Lung (tissue), 12 donors: Measurements from ENCODE around the gene ABCF2. TPM values are rescaled to one million over a fixed set of nuclear protein-coding genes. Genes with fewer than 3 reads are reported as not detected.
A peak's percentile ranks its signal among the peaks of the same experiment; 100 is the strongest.

ENCODE experiments used
- ATAC-seq: fragments of 200-7000 bp; cut with Tn5 transposase; one replicate; pipeline ENCODE4 v1.9.1; 2020; ENCODE audit warnings: moderate number of reproducible peaks; ENCODE audit not compliant: insufficient read depth, low FRiP score
- DNase-seq, 3 donors: peaks; one replicate each; pipeline ENCODE4 v3.0.0-alpha.2; 2013 to 2017
- H3K27ac ChIP-seq, 2 donors: one replicate each; pipeline ENCODE4 v1.5.1; 2013; ENCODE audit warnings: mild to moderate bottlenecking in 2 of 2, moderate library complexity in 2 of 2, control low read depth in 1 of 2, inconsistent platforms in 1 of 2, low read depth in 1 of 2, low read length in 1 of 2
- H3K27me3 ChIP-seq, 3 donors: one replicate each; pipeline ENCODE4 v1.5.1; 2013; ENCODE audit warnings: low read length in 2 of 3; ENCODE audit not compliant: control insufficient read depth in 3 of 3, insufficient read depth in 3 of 3
- H3K36me3 ChIP-seq, 4 donors: one replicate each; pipeline ENCODE4 v1.5.1; 2013; ENCODE audit warnings: low read length in 4 of 4, mild to moderate bottlenecking in 1 of 4, moderate library complexity in 1 of 4; ENCODE audit not compliant: control insufficient read depth in 4 of 4, insufficient read depth in 4 of 4
- H3K4me1 ChIP-seq, 5 donors: one replicate each; pipeline ENCODE4 v1.5.1; 2013; ENCODE audit warnings: low read length in 5 of 5, mild to moderate bottlenecking in 2 of 5, moderate library complexity in 1 of 5; ENCODE audit not compliant: control insufficient read depth in 5 of 5, insufficient read depth in 5 of 5
- H3K4me3 ChIP-seq: one replicate; pipeline ENCODE4 v1.5.1; 2013; ENCODE audit warnings: mild to moderate bottlenecking, control low read depth, moderate library complexity
- H3K9ac ChIP-seq, 2 donors: one replicate each; pipeline ENCODE4 v1.5.1; 2013; ENCODE audit warnings: low read length in 2 of 2, control low read depth in 1 of 2; ENCODE audit not compliant: insufficient read depth in 1 of 2
- H3K9me3 ChIP-seq, 4 donors: one replicate each; pipeline ENCODE4 v1.5.1; 2013; ENCODE audit warnings: low read length in 3 of 4, mild to moderate bottlenecking in 1 of 4, moderate library complexity in 1 of 4; ENCODE audit not compliant: control insufficient read depth in 4 of 4, insufficient read depth in 3 of 4
- CTCF ChIP-seq: IDR thresholded peaks from 2 replicates; pipeline ENCODE4 v1.5.1; 2012; ENCODE audit warnings: mild to moderate bottlenecking; ENCODE audit errors: control extremely low read depth, extremely low read depth
- WGBS, 2 donors: extraction: QIAGEN DNeasy Blood & Tissue Kit; methylation state at CpG; one replicate each; pipeline ENCODE4 v1.1.7; 2013; 5-methylcytosine and 5-hydroxymethylcytosine counted together
- polyA plus RNA-seq, 2 donors: library from polyadenylated mRNA; stranded (reverse); fragments of 200-250 nt; gene quantifications; one replicate each; pipeline ENCODE4 v1.2.1, GENCODE V29; 2013
- total RNA-seq, 2 donors: library from RNA; depleted of rRNA in 1 of 2; stranded (reverse); fragments of >200 nt in 1 of 2; gene quantifications; one replicate each; pipeline ENCODE4 v1.2.1, GENCODE V29; 2014 to 2021
- donor health status: control.
- donor health status: control.
- donor health status: Bipolar disorder and iron deficiency.
- donor health status: healthy.
- donor health status: DM: yes; HTN: yes; CAD: no.

Gene ABCF2
- total and polyA plus RNA-seq, 4 donors: 13.2 to 36.3 (median 25.8) TPM

- H3K27ac ChIP-seq: no peak overlapping the region
- H3K9me3 ChIP-seq: no peaks in the 10 kb centered on the region
- no peak for TF ChIP-seq CTCF
- no peak overlapping the region for H3K9ac ChIP-seq
- DNase-seq: no peak
- H3K4me3 ChIP-seq: no peak overlapping the region
- H3K4me1 ChIP-seq: peaks cover 0 to 26% (median 12%) of the 10 kb centered on the region in 5 donors
- peaks cover 0 to 4% (median 0%) of the 10 kb centered on the region in 3 donors for H3K27me3 ChIP-seq
- ATAC-seq: no peak
- H3K36me3 ChIP-seq: no peaks in the 10 kb centered on the region
- WGBS, 2 donors: 70 to 81% methylated on average over 7 of the region's 7 CpGs
Measured at GRCh38 chr7:151255390-151255789, 28.4 kb upstream of the ABCF2 start.

GRCh38 chr7:151254851-151255250, 27.8 kb upstream of the ABCF2 start:
- peaks cover 0 to 32% (median 16%) of the 10 kb centered on the region in 5 donors for H3K4me1 ChIP-seq
- H3K9me3 ChIP-seq: no peaks in the 10 kb centered on the region
- peaks cover 0 to 2% (median 0%) of the 10 kb centered on the region in 3 donors for H3K27me3 ChIP-seq
- ATAC-seq: no peak
- H3K27ac ChIP-seq: no peak overlapping the region
- no peaks in the 10 kb centered on the region for H3K36me3 ChIP-seq
- TF ChIP-seq CTCF: no peak
- WGBS, 2 donors: 84 to 90% methylated on average over 11 of the region's 11 CpGs
- DNase-seq: no peak
- no peak overlapping the region for H3K9ac ChIP-seq
- no peak overlapping the region for H3K4me3 ChIP-seq

- Histone ChIP-seq H3K4me3 (peak overlapping the region; percentile 11), H3K36me3 (no peaks in the 10 kb centered on the region), H3K9ac (no peak overlapping the region), H3K27ac (no peak overlapping the region), H3K9me3 (no peaks in the 10 kb centered on the region), H3K4me1 (peaks cover 0 to 37% (median 16%) of the 10 kb centered on the region in 5 donors), H3K27me3 (no peaks in the 10 kb centered on the region)
- DNase-seq: no peak
- 74 to 77% methylated on average over 7 of the region's 7 CpGs for WGBS, 2 donors
- no peak for TF ChIP-seq CTCF
- ATAC-seq: no peak
Measured at GRCh38 chr7:151254316-151254715, 27.3 kb upstream of the ABCF2 start.

GRCh38 chr7:151252961-151253711, 26.1 kb upstream of the ABCF2 start:
- peak overlapping the region in 1 of 2 donors; percentile 6 for H3K27ac ChIP-seq
- DNase-seq: peak; percentile 61 to 87 (median 68)
- no peaks in the 10 kb centered on the region for H3K36me3 ChIP-seq
- H3K4me3 ChIP-seq: no peak overlapping the region
- no peaks in the 10 kb centered on the region for H3K27me3 ChIP-seq
- peaks cover 0 to 42% (median 16%) of the 10 kb centered on the region in 5 donors for H3K4me1 ChIP-seq
- 76 to 82% methylated on average over 16 to 17 of the region's 17 CpGs for WGBS, 2 donors
- no peaks in the 10 kb centered on the region for H3K9me3 ChIP-seq
- ATAC-seq: no peak
- H3K9ac ChIP-seq: no peak overlapping the region
- TF ChIP-seq CTCF: no peak
